Measurements from ENCODE around the gene CXCL14. TPM values are rescaled to one million over a fixed set of nuclear protein-coding genes. Genes with fewer than 3 reads are reported as not detected.

The CXCL14 gene
- total RNA-seq, 2 donors from 2014 or later = 2.2 to 2.4 TPM

GRCh38 chr5:135594416-135594960 lies 15.7 kb upstream of the CXCL14 start:
- intact Hi-C loops (cut with DNase I) = no loop called here
- WGBS = 82% methylated on average over 2 of the region's 2 CpGs

DNA sequence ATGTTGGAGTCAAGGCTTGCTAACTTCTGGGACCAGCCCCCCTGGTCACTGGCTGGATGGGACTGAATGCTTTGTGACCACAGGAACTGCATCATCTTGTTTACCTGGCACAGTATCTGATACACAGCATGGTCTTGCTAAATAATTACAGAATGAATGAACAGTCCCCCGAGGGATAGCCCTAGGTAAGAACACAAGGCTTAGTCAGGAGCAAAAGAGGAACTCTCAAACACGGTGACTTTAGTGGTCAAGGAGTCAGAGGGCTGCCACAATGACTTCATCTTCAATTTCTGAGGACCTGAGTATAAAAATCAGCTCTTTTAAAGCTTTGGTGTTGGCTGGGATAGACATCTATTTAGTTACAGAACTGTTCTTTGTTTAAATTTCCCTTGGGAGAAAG lies 15.1 kb upstream of the CXCL14 start:
- Histone ChIP-seq H3K4me1 (replicated peaks) (no peaks in the 10 kb centered on the region), H3K36me3 (no peaks in the 10 kb centered on the region), H3K27ac (no peak overlapping the region), H3K4me3 (no peak overlapping the region), H3K9me3 (no peaks in the 10 kb centered on the region), H3K27me3 (replicated peaks; ENCODE audit: insufficient read depth) (no peaks in the 10 kb centered on the region)
- no peak for TF ChIP-seq POLR2A (IDR thresholded peaks at IDR 0.05)
- TF ChIP-seq, protein P1, sequence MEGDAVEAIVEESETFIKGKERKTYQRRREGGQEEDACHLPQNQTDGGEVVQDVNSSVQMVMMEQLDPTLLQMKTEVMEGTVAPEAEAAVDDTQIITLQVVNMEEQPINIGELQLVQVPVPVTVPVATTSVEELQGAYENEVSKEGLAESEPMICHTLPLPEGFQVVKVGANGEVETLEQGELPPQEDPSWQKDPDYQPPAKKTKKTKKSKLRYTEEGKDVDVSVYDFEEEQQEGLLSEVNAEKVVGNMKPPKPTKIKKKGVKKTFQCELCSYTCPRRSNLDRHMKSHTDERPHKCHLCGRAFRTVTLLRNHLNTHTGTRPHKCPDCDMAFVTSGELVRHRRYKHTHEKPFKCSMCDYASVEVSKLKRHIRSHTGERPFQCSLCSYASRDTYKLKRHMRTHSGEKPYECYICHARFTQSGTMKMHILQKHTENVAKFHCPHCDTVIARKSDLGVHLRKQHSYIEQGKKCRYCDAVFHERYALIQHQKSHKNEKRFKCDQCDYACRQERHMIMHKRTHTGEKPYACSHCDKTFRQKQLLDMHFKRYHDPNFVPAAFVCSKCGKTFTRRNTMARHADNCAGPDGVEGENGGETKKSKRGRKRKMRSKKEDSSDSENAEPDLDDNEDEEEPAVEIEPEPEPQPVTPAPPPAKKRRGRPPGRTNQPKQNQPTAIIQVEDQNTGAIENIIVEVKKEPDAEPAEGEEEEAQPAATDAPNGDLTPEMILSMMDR (IDR thresholded peaks at IDR 0.05) = no peak
- no peak for TF ChIP-seq POLR2AphosphoS5 (IDR thresholded peaks at IDR 0.05)
- intact Hi-C loops (cut with DNase I) = no loop called here
- WGBS = 63% methylated on average over 2 of the region's 2 CpGs
- DNase-seq (ENCODE audit: low spot score) = no peak

More at GRCh38 chr5:135594416-135594960, 15.7 kb upstream of the CXCL14 start:
- Histone ChIP-seq H3K4me3 (no peak overlapping the region), H3K27ac (no peak overlapping the region), H3K36me3 (no peaks in the 10 kb centered on the region), H3K4me1 (replicated peaks) (no peaks in the 10 kb centered on the region), H3K27me3 (replicated peaks; ENCODE audit: insufficient read depth) (no peaks in the 10 kb centered on the region), H3K9me3 (no peaks in the 10 kb centered on the region)
- no peak for DNase-seq (ENCODE audit: low spot score)
- TF ChIP-seq POLR2AphosphoS5 (IDR thresholded peaks at IDR 0.05) (no peak), POLR2A (IDR thresholded peaks at IDR 0.05) (no peak)
- TF ChIP-seq, protein P1 (IDR thresholded peaks at IDR 0.05) = no peak

GRCh38 chr5:135593141-135593540 lies 14.3 kb upstream of the CXCL14 start:
- no peak overlapping the region for H3K4me3 ChIP-seq
- H3K4me1 ChIP-seq (replicated peaks) = no peaks in the 10 kb centered on the region
- no peak overlapping the region for H3K27ac ChIP-seq
- TF ChIP-seq POLR2A (IDR thresholded peaks at IDR 0.05) (no peak), POLR2AphosphoS5 (IDR thresholded peaks at IDR 0.05) (no peak)
- TF ChIP-seq, protein P1 (IDR thresholded peaks at IDR 0.05) = no peak
- no peak for DNase-seq (ENCODE audit: low spot score)
- intact Hi-C loops (cut with DNase I) = no loop called here
- no peaks in the 10 kb centered on the region for H3K36me3 ChIP-seq
- H3K9me3 ChIP-seq = no peaks in the 10 kb centered on the region
- no peaks in the 10 kb centered on the region for H3K27me3 ChIP-seq (replicated peaks; ENCODE audit: insufficient read depth)
- WGBS = 79% methylated on average over 3 of the region's 3 CpGs

- Histone ChIP-seq H3K4me3 (no peak overlapping the region), H3K4me1 (replicated peaks) (no peaks in the 10 kb centered on the region), H3K9me3 (no peaks in the 10 kb centered on the region), H3K27ac (no peak overlapping the region), H3K36me3 (no peaks in the 10 kb centered on the region), H3K27me3 (replicated peaks; ENCODE audit: insufficient read depth) (no peaks in the 10 kb centered on the region)
- DNase-seq (ENCODE audit: low spot score) = no peak
- intact Hi-C loops (cut with DNase I) = no loop called here
- 82% methylated on average over 6 of the region's 6 CpGs for WGBS
- TF ChIP-seq, protein P1 (IDR thresholded peaks at IDR 0.05) = no peak
- TF ChIP-seq POLR2AphosphoS5 (IDR thresholded peaks at IDR 0.05) (no peak), POLR2A (IDR thresholded peaks at IDR 0.05) (no peak)
These were observed 13.7 kb upstream of the CXCL14 start for GRCh38 chr5:135592312-135593045.

- Histone ChIP-seq H3K4me1 (replicated peaks) (no peaks in the 10 kb centered on the region), H3K9me3 (no peaks in the 10 kb centered on the region), H3K36me3 (no peaks in the 10 kb centered on the region), H3K4me3 (no peak overlapping the region), H3K27ac (no peak overlapping the region), H3K27me3 (replicated peaks; ENCODE audit: insufficient read depth) (no peaks in the 10 kb centered on the region)
- intact Hi-C loops (cut with DNase I) = no loop called here
- no peak for DNase-seq (ENCODE audit: low spot score)
- TF ChIP-seq POLR2A (IDR thresholded peaks at IDR 0.05) (no peak), POLR2AphosphoS5 (IDR thresholded peaks at IDR 0.05) (no peak)
- TF ChIP-seq, protein P1 (IDR thresholded peaks at IDR 0.05) = no peak
- WGBS = 90% methylated on average over 5 of the region's 5 CpGs
These were observed 12.5 kb upstream of the CXCL14 start for GRCh38 chr5:135591277-135591676.
